Measurements from ENCODE around the gene TDRD12.

DNA sequence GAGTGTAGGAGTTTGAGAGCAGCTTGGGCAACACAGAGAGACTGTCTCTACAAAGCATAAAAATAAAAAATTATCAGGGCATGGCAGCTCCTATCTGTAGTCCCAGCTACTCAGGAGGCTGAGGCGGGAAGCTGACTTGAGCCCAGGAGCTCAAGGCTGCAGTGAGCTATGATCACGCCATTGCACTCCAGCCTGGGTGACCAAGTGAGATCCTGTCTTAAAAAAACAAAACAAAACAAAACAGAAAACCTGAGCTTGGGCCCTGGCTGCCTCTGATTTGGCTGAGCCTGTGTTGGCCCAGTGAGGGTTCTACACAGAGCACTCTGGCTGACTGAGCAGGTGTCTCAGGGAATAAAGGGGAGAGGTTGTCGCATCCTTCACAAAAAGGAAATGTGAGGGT, 142.0 kb downstream of the TDRD12 start:
- TF ChIP-seq, protein P1, sequence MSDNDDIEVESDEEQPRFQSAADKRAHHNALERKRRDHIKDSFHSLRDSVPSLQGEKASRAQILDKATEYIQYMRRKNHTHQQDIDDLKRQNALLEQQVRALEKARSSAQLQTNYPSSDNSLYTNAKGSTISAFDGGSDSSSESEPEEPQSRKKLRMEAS (IDR thresholded peaks at IDR 0.05; ENCODE audit: low read depth, low read length) = no peak
- no peak for TF ChIP-seq POLR2A (IDR thresholded peaks at IDR 0.05; ENCODE audit: extremely low read depth, insufficient read length)
- TF ChIP-seq, protein P2, sequence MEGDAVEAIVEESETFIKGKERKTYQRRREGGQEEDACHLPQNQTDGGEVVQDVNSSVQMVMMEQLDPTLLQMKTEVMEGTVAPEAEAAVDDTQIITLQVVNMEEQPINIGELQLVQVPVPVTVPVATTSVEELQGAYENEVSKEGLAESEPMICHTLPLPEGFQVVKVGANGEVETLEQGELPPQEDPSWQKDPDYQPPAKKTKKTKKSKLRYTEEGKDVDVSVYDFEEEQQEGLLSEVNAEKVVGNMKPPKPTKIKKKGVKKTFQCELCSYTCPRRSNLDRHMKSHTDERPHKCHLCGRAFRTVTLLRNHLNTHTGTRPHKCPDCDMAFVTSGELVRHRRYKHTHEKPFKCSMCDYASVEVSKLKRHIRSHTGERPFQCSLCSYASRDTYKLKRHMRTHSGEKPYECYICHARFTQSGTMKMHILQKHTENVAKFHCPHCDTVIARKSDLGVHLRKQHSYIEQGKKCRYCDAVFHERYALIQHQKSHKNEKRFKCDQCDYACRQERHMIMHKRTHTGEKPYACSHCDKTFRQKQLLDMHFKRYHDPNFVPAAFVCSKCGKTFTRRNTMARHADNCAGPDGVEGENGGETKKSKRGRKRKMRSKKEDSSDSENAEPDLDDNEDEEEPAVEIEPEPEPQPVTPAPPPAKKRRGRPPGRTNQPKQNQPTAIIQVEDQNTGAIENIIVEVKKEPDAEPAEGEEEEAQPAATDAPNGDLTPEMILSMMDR (IDR thresholded peaks at IDR 0.05; ENCODE audit: low read depth, low read length) = no peak

All from NB4 (cell line).